Measurements from ENCODE around the gene CNGA3. TPM values are rescaled to one million over a fixed set of nuclear protein-coding genes. Genes with fewer than 3 reads are reported as not detected.

The CNGA3 gene
- total and polyA plus RNA-seq, 2 of the 4 experiments (the other 2 are of a cell fraction): under 0.01 TPM; not detected in 1

- Histone ChIP-seq H4K8ac (ENCODE audit: low read depth in 2 of 2, low read length in 2 of 2) (peak overlapping the region in 1 of 2 experiments; percentile 60; a peak in 2 of 4 replicates), H3K23ac (ENCODE audit: low read depth, low read length) (peak overlapping the region; percentile 55), H3K56ac (ENCODE audit: extremely low read depth, insufficient read depth, low read length) (no peak overlapping the region), H2AK5ac (ENCODE audit: low read depth, low read length) (peak overlapping the region; percentile 68; the same call in 1 of the 2 replicates), H2BK15ac (ENCODE audit: low read depth, low read length) (peak overlapping the region; percentile 33; the same call in 1 of the 3 replicates), H3K4me1 (ENCODE audit: control insufficient read depth, insufficient read depth, low read length) (peaks cover 6% of the 10 kb centered on the region), H4K20me1 (ENCODE audit: insufficient read depth, low read length) (no peaks in the 10 kb centered on the region), H3K36me3 (ENCODE audit: control insufficient read depth, insufficient read depth, low read length) (no peaks in the 10 kb centered on the region), H3K14ac (replicated peaks; ENCODE audit: low read depth, low read length) (peak overlapping the region; percentile 16), H3K27ac (ENCODE audit: insufficient read depth, low read length) (no peak overlapping the region; the same call in 1 of the 2 replicates), H3K4me2 (ENCODE audit: low read depth, low read length) (peak overlapping the region; percentile 47), H4K91ac (ENCODE audit: insufficient read depth, low read depth, low read length) (peak overlapping the region; percentile 81), H2AFZ (replicated peaks; ENCODE audit: low read length, poor library complexity) (peak overlapping the region; percentile 81), H3K4ac (ENCODE audit: low read depth, low read length) (peak overlapping the region; percentile 85), H3K18ac (ENCODE audit: low read depth, low read length) (peak overlapping the region; percentile 23; the same call in 1 of the 2 replicates), H3K27me3 (ENCODE audit: control insufficient read depth, insufficient read depth, low read length) (no peaks in the 10 kb centered on the region; the same call in 1 of the 2 replicates), H2BK120ac (ENCODE audit: low read depth, low read length) (peak overlapping the region; percentile 87), H2BK5ac (ENCODE audit: low read depth, low read length, poor library complexity, severe bottlenecking) (peak overlapping the region; percentile 3), H2BK20ac (ENCODE audit: low read depth, low read length) (peak overlapping the region; percentile 83), H3K9me1 (ENCODE audit: insufficient read depth, low read length) (peaks cover 11% of the 10 kb centered on the region), H3K4me3 (ENCODE audit: insufficient read depth, low read depth, low read length) (no peak overlapping the region), H3K9me3 (ENCODE audit: control insufficient read depth, insufficient read depth, low read length) (no peaks in the 10 kb centered on the region), H2AK9ac (replicated peaks; ENCODE audit: low read depth, low read length, poor library complexity) (peak overlapping the region; percentile 89), H4K5ac (ENCODE audit: low read depth, low read length) (no peak overlapping the region), H3K79me1 (ENCODE audit: low read depth in 1 of 2, low read length in 2 of 2) (no peaks in the 10 kb centered on the region), H3K9ac (ENCODE audit: low read depth, low read length) (no peak overlapping the region)
- BruUV-seq (replicated peaks): no TSS peak
- peak; percentile 3 for DNase-seq
- ChIA-PET POLR2A (ENCODE audit: unreplicated experiment) (no interaction called here), CTCF (no interaction called here)
- intact Hi-C loops (cut with micrococcal nuclease) (no loop called here), in situ Hi-C loops (cut with MboI; ENCODE audit: low sequenced_read_pairs) (no loop called here), dilution Hi-C loops (cut with HindIII; ENCODE audit: low sequenced_read_pairs, unreplicated experiment) (no loop called here)
- TF ChIP-seq ELK1 (IDR thresholded peaks at IDR 0.05; ENCODE audit: borderline replicate concordance, low read depth, low read length) (no peak), CTCF (conservative IDR thresholded peaks at IDR 0.05; ENCODE audit: low read depth, low read length) (no peak), FOS (IDR thresholded peaks at IDR 0.05; ENCODE audit: low read depth, low read length) (no peak), USF2 (IDR thresholded peaks at IDR 0.05; ENCODE audit: low read depth, low read length) (no peak), MAFK (IDR thresholded peaks at IDR 0.05; ENCODE audit: low read depth, low read length) (no peak), MXI1 (IDR thresholded peaks at IDR 0.05; ENCODE audit: borderline replicate concordance, low read depth, low read length) (no peak), RFX5 (IDR thresholded peaks at IDR 0.05; ENCODE audit: low read depth, low read length) (no peak), BHLHE40 (IDR thresholded peaks at IDR 0.05; ENCODE audit: low read depth, low read length) (no peak), CHD1 (IDR thresholded peaks at IDR 0.05; ENCODE audit: low read depth, low read length) (no peak), RCOR1 (IDR thresholded peaks at IDR 0.05; ENCODE audit: insufficient replicate concordance, low read length) (no peak), MAZ (IDR thresholded peaks at IDR 0.05; ENCODE audit: borderline replicate concordance, low read depth, low read length) (no peak), NFE2L2 (IDR thresholded peaks at IDR 0.05; ENCODE audit: low read depth, low read length) (no peak), RAD21 (IDR thresholded peaks at IDR 0.05; ENCODE audit: low read length) (no peak), POLR2A (IDR thresholded peaks at IDR 0.05; ENCODE audit: low read depth, low read length) (no peak; the same call in 1 of the 2 replicates), CEBPB (IDR thresholded peaks at IDR 0.05; ENCODE audit: low read depth, low read length) (no peak), SMC3 (IDR thresholded peaks at IDR 0.05; ENCODE audit: low read depth, low read length) (no peak)
- ATAC-seq (ENCODE audit: low read depth): peak; percentile 24
- no CpG with 5 or more reads among the region's 2 CpGs for WGBS, 2 experiments (ENCODE audit: extremely low coverage in 2 of 2, insufficient read length in 1 of 2)
Observed at GRCh38 chr2:98333922-98334321, 12.3 kb upstream of the CNGA3 start.

Data from IMR-90 (cell line).